ENCODE measurements around the gene PIN4.
"Not testable (repeated sequence)": the region's sequence is repeated elsewhere in the genome, so short reads cannot be mapped to it uniquely, and the experiment has no call there.

Gene PIN4

DNA sequence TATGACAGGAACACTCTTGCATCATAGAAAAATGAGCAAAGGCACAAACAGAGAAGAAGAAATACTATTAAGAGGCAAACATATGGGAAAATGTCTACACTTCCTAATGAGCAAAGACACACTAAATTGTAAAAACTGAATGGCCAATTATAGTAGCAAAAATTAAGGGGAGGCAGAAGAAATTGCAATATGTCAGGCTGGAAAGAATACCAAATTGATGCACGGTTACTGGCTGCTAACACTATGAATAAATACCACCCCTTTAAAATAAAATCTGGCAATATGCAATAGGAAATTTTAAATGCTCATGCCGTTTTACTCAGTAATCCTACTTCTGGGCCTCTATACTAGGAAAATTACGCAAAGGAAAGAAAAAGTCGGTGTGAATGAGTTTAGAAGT is 16.0 kb upstream of the PIN4 start:
- no peak for TF ChIP-seq CTCF (conservative IDR thresholded peaks at IDR 0.05; ENCODE audit: low read length)
- no peak for DNase-seq (ENCODE audit: low read depth)
- H3K4me3 ChIP-seq (ENCODE audit: low read length): no peak overlapping the region

DNA sequence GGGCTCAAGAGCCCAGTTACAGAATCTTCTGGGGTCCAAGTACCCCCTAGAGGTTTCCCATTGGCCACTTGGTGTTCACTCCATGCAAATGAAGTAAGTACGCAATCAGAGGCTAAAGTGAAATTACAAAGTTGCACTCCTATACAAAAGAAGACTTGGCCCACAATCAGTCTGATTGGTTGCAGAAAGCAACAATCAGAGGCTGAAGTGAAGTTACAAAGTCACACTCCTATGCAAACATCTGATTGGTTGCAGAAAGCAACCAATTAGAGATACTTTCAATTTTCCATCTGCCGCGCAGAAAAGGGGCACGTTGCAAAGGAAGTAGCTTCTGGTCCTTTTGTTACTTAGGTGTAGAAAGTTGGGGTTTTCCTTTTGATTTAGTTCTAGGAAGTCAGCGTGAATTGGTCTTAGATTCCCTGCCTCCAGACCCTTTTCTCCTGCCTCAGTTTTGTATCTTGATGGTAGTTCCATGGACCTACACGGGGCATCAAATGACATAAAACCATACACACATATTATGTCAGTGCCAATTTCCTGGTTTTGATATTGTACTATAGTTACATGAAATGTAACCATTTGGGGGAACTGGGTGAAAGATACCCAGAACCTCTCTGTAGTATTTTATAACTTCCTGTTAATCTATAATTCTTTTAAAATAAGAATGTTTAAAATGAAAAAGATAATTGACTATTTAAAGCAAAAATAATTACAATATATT is 12.4 kb upstream of the PIN4 start:
- DNase-seq (ENCODE audit: low read depth): peak; percentile 38
- TF ChIP-seq CTCF (conservative IDR thresholded peaks at IDR 0.05; ENCODE audit: low read length): no peak
- peak overlapping the region; percentile 24 for H3K4me3 ChIP-seq (ENCODE audit: low read length)

GRCh38 chrX:72176289-72176688 is 5.3 kb upstream of the PIN4 start:
- DNase-seq (ENCODE audit: low read depth); H3K4me3 ChIP-seq (ENCODE audit: low read length): not testable (repeated sequence)

DNA sequence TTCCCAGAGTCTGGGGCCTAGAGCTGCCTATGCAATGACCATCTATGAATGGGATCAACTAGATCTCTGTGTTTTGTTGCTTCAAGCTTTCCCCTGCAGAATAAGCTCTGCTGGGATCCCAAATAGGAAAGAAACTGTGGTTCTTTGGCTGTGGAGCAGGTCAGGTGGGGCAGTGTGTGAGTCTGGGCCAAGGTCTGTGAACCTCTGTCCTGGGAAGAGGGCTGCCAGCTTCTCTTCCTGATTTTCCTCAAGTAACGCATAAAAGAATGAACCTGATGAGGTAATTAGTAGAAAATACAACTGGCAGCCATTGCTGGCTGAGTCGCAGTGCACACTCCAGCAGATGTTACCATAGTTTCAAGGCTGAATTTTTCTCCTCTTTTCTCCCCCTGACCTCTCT is 4.6 kb upstream of the PIN4 start:
- TF ChIP-seq CTCF (conservative IDR thresholded peaks at IDR 0.05; ENCODE audit: low read length): no peak
- no peak overlapping the region for H3K4me3 ChIP-seq (ENCODE audit: low read length)
- no peak for DNase-seq (ENCODE audit: low read depth)

DNA sequence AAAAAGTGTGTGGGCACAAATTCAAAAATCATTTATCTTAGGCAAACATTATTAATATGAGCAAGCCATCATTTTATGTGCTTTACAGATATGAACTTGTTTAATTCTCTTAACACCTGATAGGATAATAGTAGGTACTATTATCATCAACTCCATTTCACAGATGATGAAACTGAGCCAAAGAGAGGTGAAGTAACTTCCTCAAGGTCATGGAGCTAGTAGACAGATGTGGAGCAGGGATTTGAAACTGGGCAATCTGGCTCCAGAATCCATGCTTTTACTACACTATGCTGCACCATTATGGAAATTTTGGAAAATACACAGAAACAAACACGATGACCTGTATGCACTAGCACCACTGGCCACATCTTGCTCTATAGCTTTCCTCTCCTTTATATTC is 1.0 kb upstream of the PIN4 start:
- H3K4me3 ChIP-seq (ENCODE audit: low read length): peak overlapping the region; percentile 61; the same call in 1 of the 2 replicates
- no peak for TF ChIP-seq CTCF (conservative IDR thresholded peaks at IDR 0.05; ENCODE audit: low read length)
- no peak for DNase-seq (ENCODE audit: low read depth)

DNA sequence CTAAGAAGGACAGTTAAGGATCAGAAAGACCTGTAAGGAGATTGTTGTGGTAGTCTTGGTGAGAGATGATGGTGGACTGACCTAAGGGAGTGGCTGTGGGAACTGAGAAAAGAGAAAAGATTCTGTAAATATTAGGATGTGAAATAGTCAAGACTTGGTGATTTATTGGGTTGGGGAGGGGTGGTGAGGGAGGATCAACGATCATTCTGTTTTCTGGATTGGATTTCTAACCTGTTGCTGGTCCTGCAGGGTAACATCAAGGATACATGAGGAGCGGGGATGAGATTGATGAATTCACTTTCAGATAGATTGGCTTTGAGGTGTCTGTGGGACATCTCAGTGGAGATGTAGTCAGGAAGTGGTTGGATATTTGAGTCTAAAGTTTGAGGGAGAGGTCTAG is 1.4 kb downstream of the PIN4 start:
- peak overlapping the region; percentile 89 for H3K4me3 ChIP-seq (ENCODE audit: low read length)
- DNase-seq (ENCODE audit: low read depth): no peak
- TF ChIP-seq CTCF (conservative IDR thresholded peaks at IDR 0.05; ENCODE audit: low read length): no peak

DNA sequence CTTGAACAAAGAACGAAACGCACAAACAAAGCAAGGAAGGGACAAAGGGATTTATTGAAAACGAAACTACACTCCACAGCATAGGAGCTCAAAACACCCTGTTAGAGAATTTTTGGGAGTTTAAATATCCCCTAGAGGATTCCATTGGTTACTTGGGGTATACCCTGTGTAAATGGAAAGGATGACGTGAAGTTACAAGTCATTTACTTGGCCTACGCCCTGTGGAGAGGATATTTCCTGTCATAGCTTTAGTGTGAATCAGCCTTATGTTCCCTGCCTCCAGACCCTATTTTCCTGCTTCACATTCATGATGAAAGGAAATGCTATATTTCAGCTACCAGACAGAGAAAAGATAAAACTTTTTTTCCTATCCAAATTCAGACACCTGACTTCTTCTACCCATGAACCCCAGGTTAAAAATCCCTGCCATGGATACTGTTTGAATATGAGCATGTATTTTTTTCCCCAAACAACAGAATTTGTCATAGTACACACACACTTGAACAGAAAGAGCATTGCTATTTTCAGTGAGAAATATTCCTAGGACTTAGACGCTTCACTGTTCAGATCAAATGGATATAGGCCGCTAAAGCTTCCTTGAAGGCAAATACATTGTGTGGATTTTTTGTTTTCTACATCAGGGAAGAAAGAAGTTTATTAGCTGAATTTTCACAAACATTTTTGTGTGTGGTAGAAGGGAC is 20.4 kb downstream of the PIN4 start:
- peak; percentile 76 for DNase-seq (ENCODE audit: low read depth)
- no peak for TF ChIP-seq CTCF (conservative IDR thresholded peaks at IDR 0.05; ENCODE audit: low read length)
- no peak overlapping the region for H3K4me3 ChIP-seq (ENCODE audit: low read length)
